K562 (cell line): ENCODE data around the gene CROCC2. TPM values are rescaled to one million over a fixed set of nuclear protein-coding genes. Genes with fewer than 3 reads are reported as not detected.

Source experiments
- ATAC-seq: fragments of 200-7000 bp; cut with Tn5 transposase; 3 replicates; pipeline ENCODE4 v1.9.1; 2020; ENCODE audit warnings: moderate library complexity
- BruUV-seq: library from RNA; stranded (reverse); fragments of 400-500 nt; replicated peaks from 2 replicates; lab custom pipeline; 2021; lab: Mats Ljungman, UMichigan
- CTCF ChIA-PET: fragments of 300-600 bp; formaldehyde crosslinking; extraction: SDS; loops from one replicate; lab custom pipeline; 2021; ENCODE audit warnings: low intra/inter-chr PET ratio; lab: Yijun Ruan, JAX
- POLR2A ChIA-PET: fragments of 300-600, 350-650 bp; sonication (Branson Sonifier 250); formaldehyde crosslinking; extraction: SDS; loops from one replicate; lab custom pipeline; 2021; ENCODE audit warnings: antibody characterized with exemption, inconsistent platforms; lab: Yijun Ruan, JAX
- DNase-seq, 4 experiments: peaks; one replicate each; pipeline versions ENCODE4 v3.0.0 to v3.0.0-alpha.2; 2011 to 2018; ENCODE audit warnings: low spot score in 3 of 4, mixed read lengths in 3 of 4; ENCODE audit errors: extremely low read depth in 1 of 4
- FAIRE-seq: peaks from 2 replicates; lab custom pipeline; 2011; peaks lifted over from hg19 to GRCh38; lab: Jason Lieb, UNC
- H2AFZ ChIP-seq: 2 replicates; pipeline ENCODE4 v1.6.0; 2011; ENCODE audit warnings: low read depth, low read length, control low read depth, inconsistent platforms
- H3K27ac ChIP-seq: fragments of 200-600 bp; 3 replicates; pipeline ENCODE4 v1.8.0; 2011; ENCODE audit warnings: low read depth, mild to moderate bottlenecking, control low read depth, inconsistent platforms, low read length, moderate library complexity, mixed read lengths; ENCODE audit errors: extremely low read depth
- H3K27me3 ChIP-seq, 2 experiments: fragments of 300-600 bp in 1 of 2; 2 replicates in 1 of 2; 3 replicates in 1 of 2; pipeline versions ENCODE4 v1.6.0 to v1.8.0; 2011; ENCODE audit warnings: inconsistent platforms in 2 of 2, low read length in 2 of 2, mild to moderate bottlenecking in 1 of 2, mixed read lengths in 1 of 2, moderate library complexity in 1 of 2; ENCODE audit not compliant: control insufficient read depth in 2 of 2, insufficient read depth in 2 of 2
- H3K36me3 ChIP-seq: fragments of 300-600 bp; 3 replicates; pipeline ENCODE4 v1.8.0; 2011; ENCODE audit warnings: mild to moderate bottlenecking, low read length, inconsistent platforms; ENCODE audit not compliant: control insufficient read depth, insufficient read depth
- H3K4me1 ChIP-seq, 2 experiments: fragments of 200-600 bp in 1 of 2; replicated peaks in 1 of 2; 2 replicates in 1 of 2; 3 replicates in 1 of 2; pipeline versions ENCODE4 v1.5.1 to v1.8.0; 2011; ENCODE audit warnings: inconsistent platforms in 2 of 2, low read length in 2 of 2, mild to moderate bottlenecking in 1 of 2, mixed read lengths in 1 of 2, moderate library complexity in 1 of 2; ENCODE audit not compliant: control insufficient read depth in 2 of 2, insufficient read depth in 2 of 2
- H3K4me2 ChIP-seq: 2 replicates; pipeline ENCODE4 v1.6.1; 2011; ENCODE audit warnings: low read length, control low read depth, inconsistent platforms, mixed read lengths; ENCODE audit not compliant: insufficient read depth
- H3K4me3 ChIP-seq: fragments of 200-600 bp; sonication (generic), shearing (Covaris generic); 2 replicates; pipeline ENCODE4 v1.5.1; 2016; ENCODE audit warnings: control low read depth, inconsistent platforms
- H3K79me2 ChIP-seq: fragments of 200-600 bp; 3 replicates; pipeline ENCODE4 v1.8.0; 2011; ENCODE audit warnings: low read length, inconsistent platforms; ENCODE audit not compliant: control insufficient read depth, insufficient read depth
- H3K9ac ChIP-seq, 2 experiments: 2 replicates each; pipeline versions ENCODE4 v1.6.0 to v1.6.1; 2011; ENCODE audit warnings: low read depth in 2 of 2, low read length in 2 of 2, control low read depth in 1 of 2, inconsistent platforms in 1 of 2, mild to moderate bottlenecking in 1 of 2, mixed read lengths in 1 of 2; ENCODE audit not compliant: insufficient read depth in 1 of 2
- H3K9me1 ChIP-seq: one replicate; pipeline ENCODE4 v1.6.0; 2011; ENCODE audit warnings: inconsistent platforms, mild to moderate bottlenecking, low read length, moderate library complexity; ENCODE audit not compliant: control insufficient read depth, insufficient read depth
- H3K9me3 ChIP-seq: replicated peaks from 2 replicates; pipeline ENCODE4 v1.5.1; 2011; ENCODE audit warnings: low read depth, low read length, inconsistent platforms; ENCODE audit not compliant: control insufficient read depth, insufficient read depth
- H4K20me1 ChIP-seq: replicated peaks from 2 replicates; pipeline ENCODE4 v1.6.1; 2011; ENCODE audit warnings: low read length, inconsistent platforms, mixed read lengths; ENCODE audit not compliant: control insufficient read depth, insufficient read depth
- CCNT2 ChIP-seq: IDR thresholded peaks from 2 replicates; pipeline ENCODE4 v1.6.1; 2011; ENCODE audit warnings: borderline replicate concordance, low read depth, mild to moderate bottlenecking, moderate library complexity, mixed read lengths, low read length; ENCODE audit not compliant: insufficient read length; ENCODE audit errors: extremely low read depth
- STAG1 ChIP-seq: sonication (generic); formaldehyde crosslinking; IDR thresholded peaks from 2 replicates; pipeline ENCODE4 v1.5.0; 2020; ENCODE audit warnings: missing genetic modification reagents, borderline replicate concordance
- TCF7L2 ChIP-seq: fragments of 150-350 bp; IDR thresholded peaks from 2 replicates; pipeline ENCODE4 v1.6.1; 2016; ENCODE audit warnings: low read depth, mild to moderate bottlenecking, low read length, moderate library complexity
- ZEB2 ChIP-seq: fragments of 450-650 bp; IDR thresholded peaks from 2 replicates; pipeline ENCODE4 v1.6.1; 2016
- ZKSCAN8 ChIP-seq: fragments of 200-800 bp; sonication (Bioruptor generic); IDR thresholded peaks from 2 replicates; pipeline ENCODE4 v1.6.1; 2016; ENCODE audit warnings: missing genetic modification characterization, missing compliant biosample characterization
- ZNF133 ChIP-seq: fragments of 250-450 bp; sonication (Bioruptor Pico); IDR thresholded peaks from 2 replicates; pipeline ENCODE4 v1.4.0; 2020; ENCODE audit warnings: mild to moderate bottlenecking
- ZNF282 ChIP-seq: sonication (generic); formaldehyde crosslinking; IDR thresholded peaks from 2 replicates; pipeline ENCODE4 v1.8.1; 2023; ENCODE audit warnings: missing genetic modification reagents
- WGBS: fragments of 100-300 bp; shearing (Covaris generic); methylation state at CpG from one replicate; pipeline ENCODE4 v1.1.6; 2016; ENCODE audit warnings: low coverage, mixed read lengths; ENCODE audit not compliant: insufficient coverage; ENCODE audit errors: missing lambda C conversion rate; 5-methylcytosine and 5-hydroxymethylcytosine counted together
- in situ Hi-C: fragments of 300-500 bp; cut with MboI; formaldehyde crosslinking; loops from 4 replicates; pipeline ENCODE4 v1.15.0; 2018; ENCODE audit warnings: inconsistent platforms, mixed read lengths
- intact Hi-C: fragments of 100-400 bp; cut with micrococcal nuclease; formaldehyde crosslinking; loops from 2 replicates; pipeline ENCODE4 v1.14.2; 2022
- polyA plus RNA-seq, 8 experiments: library from polyadenylated mRNA; depleted of rRNA in 4 of 8; stranded (reverse) in 5 of 8; unstranded in 3 of 8; fragments of >200 nt; fragmentation: Nextera tagmentation in 2 of 8; fragmentation: Illumina TruSeq in 1 of 8; extraction: Ambion mirVana in 2 of 8; extraction: Trizol in 1 of 8; gene quantifications; 2 replicates each; pipeline versions ENCODE4 v1.2.1 to v1.2.3, GENCODE V29; 2011 to 2014; ENCODE audit warnings: inconsistent platforms in 1 of 8, missing spikeins in 1 of 8
- total RNA-seq, 7 experiments: library from RNA; depleted of rRNA in 6 of 7; stranded (reverse); fragments of >200 nt in 6 of 7; fragmentation: Illumina TruSeq in 2 of 7; extraction: Trizol in 2 of 7; gene quantifications; 2 replicates each; pipeline versions ENCODE4 v1.2.1 to v1.2.3, GENCODE V29; 2011 to 2021; ENCODE audit warnings: low replicate concordance in 1 of 7
- TF ChIP-seq, protein P1 (sequence below), 2 experiments: IDR thresholded peaks in 1 of 2; conservative IDR thresholded peaks in 1 of 2; 2 replicates each; pipeline ENCODE4 v1.6.1; 2016; ENCODE audit warnings: low read depth in 2 of 2, mild to moderate bottlenecking in 1 of 2, missing compliant biosample characterization in 1 of 2, missing genetic modification characterization in 1 of 2, moderate library complexity in 1 of 2
- TF ChIP-seq, protein P2 (sequence below): IDR thresholded peaks from 2 replicates; pipeline ENCODE4 v1.6.1; 2011; ENCODE audit warnings: borderline replicate concordance, low read depth, mild to moderate bottlenecking, moderate library complexity, low read length; ENCODE audit not compliant: insufficient read depth, poor library complexity, severe bottlenecking
- TF ChIP-seq, protein P3 (sequence below): fragments of 200-400 bp; formaldehyde crosslinking; IDR thresholded peaks from 2 replicates; pipeline ENCODE4 v1.6.1; 2017; ENCODE audit warnings: mild to moderate bottlenecking, low read depth, low read length, moderate library complexity
- TF ChIP-seq, protein P4 (sequence below): sonication (generic); formaldehyde crosslinking; IDR thresholded peaks from 2 replicates; pipeline ENCODE4 v1.8.1; 2023; ENCODE audit warnings: mild to moderate bottlenecking, missing genetic modification reagents

Gene CROCC2
- total and polyA plus RNA-seq, 9 of the 15 experiments (the other 6 are each of a cell fraction or from before 2014, with no cell fraction given), result not detected

- Histone ChIP-seq H3K36me3 (no peaks in the 10 kb centered on the region), H3K4me1 (peaks cover 0 to 11% of the 10 kb centered on the region in 2 experiments; a peak in 2 of 5 replicates), H3K4me2 (no peak overlapping the region), H3K9me3 (no peaks in the 10 kb centered on the region), H3K27ac (no peak overlapping the region), H3K9me1 (no peaks in the 10 kb centered on the region), H3K79me2 (no peaks in the 10 kb centered on the region), H2AFZ (no peak overlapping the region), H4K20me1 (no peaks in the 10 kb centered on the region), H3K4me3 (no peak overlapping the region), H3K9ac (no peak overlapping the region), H3K27me3 (peaks cover 0 to 4% of the 10 kb centered on the region in 2 experiments; a peak in 2 of 5 replicates)
- in situ Hi-C loops (no loop called here), intact Hi-C loops (no loop called here)
- 10% methylated on average over 7 of the region's 11 CpGs for WGBS
- ChIA-PET CTCF (no interaction called here), POLR2A (no interaction called here)
- FAIRE-seq (no peak), ATAC-seq (no peak), DNase-seq (no peak)
- no TSS peak for BruUV-seq
- TF ChIP-seq STAG1 (no peak), TCF7L2 (no peak), ZKSCAN8 (CRISPR knock-in tag) (no peak), ZEB2 (no peak), CCNT2 (no peak), ZNF133 (CRISPR knock-in tag) (no peak), ZNF282 (CRISPR knock-in tag) (no peak)
- TF ChIP-seq, protein P1, sequence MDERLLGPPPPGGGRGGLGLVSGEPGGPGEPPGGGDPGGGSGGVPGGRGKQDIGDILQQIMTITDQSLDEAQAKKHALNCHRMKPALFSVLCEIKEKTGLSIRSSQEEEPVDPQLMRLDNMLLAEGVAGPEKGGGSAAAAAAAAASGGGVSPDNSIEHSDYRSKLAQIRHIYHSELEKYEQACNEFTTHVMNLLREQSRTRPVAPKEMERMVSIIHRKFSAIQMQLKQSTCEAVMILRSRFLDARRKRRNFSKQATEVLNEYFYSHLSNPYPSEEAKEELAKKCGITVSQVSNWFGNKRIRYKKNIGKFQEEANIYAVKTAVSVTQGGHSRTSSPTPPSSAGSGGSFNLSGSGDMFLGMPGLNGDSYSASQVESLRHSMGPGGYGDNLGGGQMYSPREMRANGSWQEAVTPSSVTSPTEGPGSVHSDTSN (CRISPR knock-in tag; IDR thresholded peaks at IDR 0.05; ENCODE audit: low read depth), result no peak
- TF ChIP-seq, protein P1 (tag; conservative IDR thresholded peaks at IDR 0.05; ENCODE audit: low read depth), result no peak
- TF ChIP-seq, protein P2, sequence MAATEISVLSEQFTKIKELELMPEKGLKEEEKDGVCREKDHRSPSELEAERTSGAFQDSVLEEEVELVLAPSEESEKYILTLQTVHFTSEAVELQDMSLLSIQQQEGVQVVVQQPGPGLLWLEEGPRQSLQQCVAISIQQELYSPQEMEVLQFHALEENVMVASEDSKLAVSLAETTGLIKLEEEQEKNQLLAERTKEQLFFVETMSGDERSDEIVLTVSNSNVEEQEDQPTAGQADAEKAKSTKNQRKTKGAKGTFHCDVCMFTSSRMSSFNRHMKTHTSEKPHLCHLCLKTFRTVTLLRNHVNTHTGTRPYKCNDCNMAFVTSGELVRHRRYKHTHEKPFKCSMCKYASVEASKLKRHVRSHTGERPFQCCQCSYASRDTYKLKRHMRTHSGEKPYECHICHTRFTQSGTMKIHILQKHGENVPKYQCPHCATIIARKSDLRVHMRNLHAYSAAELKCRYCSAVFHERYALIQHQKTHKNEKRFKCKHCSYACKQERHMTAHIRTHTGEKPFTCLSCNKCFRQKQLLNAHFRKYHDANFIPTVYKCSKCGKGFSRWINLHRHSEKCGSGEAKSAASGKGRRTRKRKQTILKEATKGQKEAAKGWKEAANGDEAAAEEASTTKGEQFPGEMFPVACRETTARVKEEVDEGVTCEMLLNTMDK, result no peak
- TF ChIP-seq, protein P3, sequence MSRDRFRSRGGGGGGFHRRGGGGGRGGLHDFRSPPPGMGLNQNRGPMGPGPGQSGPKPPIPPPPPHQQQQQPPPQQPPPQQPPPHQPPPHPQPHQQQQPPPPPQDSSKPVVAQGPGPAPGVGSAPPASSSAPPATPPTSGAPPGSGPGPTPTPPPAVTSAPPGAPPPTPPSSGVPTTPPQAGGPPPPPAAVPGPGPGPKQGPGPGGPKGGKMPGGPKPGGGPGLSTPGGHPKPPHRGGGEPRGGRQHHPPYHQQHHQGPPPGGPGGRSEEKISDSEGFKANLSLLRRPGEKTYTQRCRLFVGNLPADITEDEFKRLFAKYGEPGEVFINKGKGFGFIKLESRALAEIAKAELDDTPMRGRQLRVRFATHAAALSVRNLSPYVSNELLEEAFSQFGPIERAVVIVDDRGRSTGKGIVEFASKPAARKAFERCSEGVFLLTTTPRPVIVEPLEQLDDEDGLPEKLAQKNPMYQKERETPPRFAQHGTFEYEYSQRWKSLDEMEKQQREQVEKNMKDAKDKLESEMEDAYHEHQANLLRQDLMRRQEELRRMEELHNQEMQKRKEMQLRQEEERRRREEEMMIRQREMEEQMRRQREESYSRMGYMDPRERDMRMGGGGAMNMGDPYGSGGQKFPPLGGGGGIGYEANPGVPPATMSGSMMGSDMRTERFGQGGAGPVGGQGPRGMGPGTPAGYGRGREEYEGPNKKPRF, result no peak
- TF ChIP-seq, protein P4, sequence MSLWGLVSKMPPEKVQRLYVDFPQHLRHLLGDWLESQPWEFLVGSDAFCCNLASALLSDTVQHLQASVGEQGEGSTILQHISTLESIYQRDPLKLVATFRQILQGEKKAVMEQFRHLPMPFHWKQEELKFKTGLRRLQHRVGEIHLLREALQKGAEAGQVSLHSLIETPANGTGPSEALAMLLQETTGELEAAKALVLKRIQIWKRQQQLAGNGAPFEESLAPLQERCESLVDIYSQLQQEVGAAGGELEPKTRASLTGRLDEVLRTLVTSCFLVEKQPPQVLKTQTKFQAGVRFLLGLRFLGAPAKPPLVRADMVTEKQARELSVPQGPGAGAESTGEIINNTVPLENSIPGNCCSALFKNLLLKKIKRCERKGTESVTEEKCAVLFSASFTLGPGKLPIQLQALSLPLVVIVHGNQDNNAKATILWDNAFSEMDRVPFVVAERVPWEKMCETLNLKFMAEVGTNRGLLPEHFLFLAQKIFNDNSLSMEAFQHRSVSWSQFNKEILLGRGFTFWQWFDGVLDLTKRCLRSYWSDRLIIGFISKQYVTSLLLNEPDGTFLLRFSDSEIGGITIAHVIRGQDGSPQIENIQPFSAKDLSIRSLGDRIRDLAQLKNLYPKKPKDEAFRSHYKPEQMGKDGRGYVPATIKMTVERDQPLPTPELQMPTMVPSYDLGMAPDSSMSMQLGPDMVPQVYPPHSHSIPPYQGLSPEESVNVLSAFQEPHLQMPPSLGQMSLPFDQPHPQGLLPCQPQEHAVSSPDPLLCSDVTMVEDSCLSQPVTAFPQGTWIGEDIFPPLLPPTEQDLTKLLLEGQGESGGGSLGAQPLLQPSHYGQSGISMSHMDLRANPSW (CRISPR knock-in tag), result no peak
Observed at GRCh38 chr2:240888890-240889573, 17.1 kb upstream of the CROCC2 start.
